ENCODE data around the gene AGR3.

AGR3 gene

DNA sequence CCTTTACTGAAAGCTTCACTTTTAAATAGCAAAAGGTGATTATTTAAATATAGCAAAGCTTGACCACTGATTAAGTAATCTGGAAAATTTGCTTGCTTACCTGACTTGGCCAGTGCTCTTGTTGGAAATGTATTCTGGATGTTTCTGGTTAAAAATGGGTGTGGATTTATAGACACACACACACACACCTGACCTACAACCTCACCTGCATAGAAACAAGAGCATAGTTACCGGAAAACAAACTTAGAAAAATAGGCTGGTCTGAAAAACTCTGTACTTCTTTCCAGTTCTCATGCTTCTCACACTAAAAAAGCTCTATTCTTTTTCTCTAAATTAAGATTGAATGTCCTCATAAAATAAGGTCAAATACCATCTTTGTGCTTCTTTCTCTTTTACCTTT lies at the start of gene AGR3:
Gene AGR3 (minus strand): TSS at position 140 of the 400 bp plus-strand sequence. CDS start 3,365 bp downstream, outside the sequence.
- no peak for DNase-seq (ENCODE audit: low read depth in 2 of 2)

DNA sequence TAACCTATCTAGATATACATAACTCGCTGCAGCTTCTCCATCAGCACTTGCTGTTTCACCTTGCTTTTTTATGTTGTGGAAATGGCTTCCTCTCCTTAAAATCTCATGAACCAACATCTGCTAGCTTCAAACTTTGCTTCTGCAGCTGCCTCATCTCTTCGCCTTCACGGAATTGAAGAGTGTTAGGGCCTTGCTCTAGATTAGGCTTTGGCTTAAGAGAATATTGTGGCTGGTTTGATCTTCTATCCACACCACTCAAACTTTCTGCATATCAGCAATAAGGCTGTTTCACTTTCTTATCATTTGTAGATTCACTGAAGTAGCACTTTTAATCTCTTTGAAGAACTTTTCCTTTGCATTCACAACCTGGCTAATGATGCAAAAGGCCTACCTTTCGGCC lies 49.2 kb upstream of the AGR3 start:
- no peak for DNase-seq (ENCODE audit: low read depth in 2 of 2)

DNA sequence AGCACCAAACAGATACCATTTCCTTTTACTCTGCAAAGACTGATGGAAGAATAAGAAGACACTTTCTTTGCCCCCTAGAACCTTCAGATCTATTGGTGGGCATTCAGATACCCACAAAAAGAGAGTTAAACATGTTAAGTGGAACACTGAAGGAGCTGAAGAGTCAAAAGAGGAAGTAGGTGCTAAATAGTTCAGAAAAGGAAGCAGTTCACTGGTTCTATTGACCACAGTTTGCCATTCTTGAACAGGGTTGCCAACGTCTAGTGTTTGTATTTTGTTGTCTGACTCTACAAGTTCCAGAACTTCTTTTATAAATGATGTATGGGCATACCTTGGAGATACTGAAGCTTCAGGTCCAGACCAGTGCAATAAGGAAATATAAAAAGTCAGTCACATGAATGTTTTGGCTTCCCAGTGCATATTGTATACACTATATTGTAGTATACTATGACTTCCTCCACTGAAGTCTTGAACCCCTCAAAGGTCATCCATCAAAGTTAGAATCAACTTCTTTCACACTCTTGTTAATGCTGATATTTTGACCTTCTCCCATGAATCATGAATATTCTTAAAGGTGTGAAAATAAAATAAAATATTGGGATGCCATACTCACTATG lies 47.5 kb upstream of the AGR3 start:
- no peak for DNase-seq (ENCODE audit: low read depth in 2 of 2)

DNA sequence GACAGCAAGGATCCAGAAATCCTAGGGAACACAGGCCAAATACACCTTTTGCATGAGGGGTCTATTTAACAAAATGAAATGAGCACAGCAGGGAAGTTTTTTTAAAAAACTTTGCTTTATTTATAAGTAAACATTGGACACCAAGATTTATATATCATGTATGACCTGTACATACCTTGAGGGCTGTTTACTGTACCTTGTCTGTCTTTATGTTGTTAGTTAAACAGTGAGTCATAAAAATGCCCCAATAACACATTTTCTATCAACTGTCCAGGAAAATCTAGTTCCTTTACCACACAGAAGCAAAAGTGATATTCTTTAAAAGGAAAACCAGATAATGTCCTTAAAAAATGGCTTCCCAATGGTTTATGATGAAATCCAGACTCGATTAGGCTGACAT lies 45.1 kb upstream of the AGR3 start:
- no peak for DNase-seq (ENCODE audit: low read depth in 2 of 2)

DNA sequence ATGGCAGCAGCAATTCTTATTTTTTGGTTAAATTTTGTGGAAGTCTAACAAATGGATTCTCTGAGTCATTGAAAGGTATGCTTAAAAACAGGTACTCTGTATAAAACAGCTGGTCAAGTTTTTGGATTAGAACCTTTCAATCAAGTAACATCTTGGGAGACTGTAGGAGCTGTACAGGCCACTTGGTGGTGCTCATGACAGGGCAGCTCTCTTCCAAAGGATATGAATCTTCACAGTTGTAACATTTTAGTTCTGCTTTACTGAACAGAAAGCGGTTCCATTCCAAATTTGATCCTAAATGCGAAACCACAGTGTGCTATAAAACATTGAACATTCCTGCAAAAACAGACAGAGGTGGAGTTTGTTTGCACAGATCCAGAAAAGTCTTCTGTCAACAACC lies 44.5 kb upstream of the AGR3 start:
- no peak for DNase-seq (ENCODE audit: low read depth in 2 of 2)

DNA sequence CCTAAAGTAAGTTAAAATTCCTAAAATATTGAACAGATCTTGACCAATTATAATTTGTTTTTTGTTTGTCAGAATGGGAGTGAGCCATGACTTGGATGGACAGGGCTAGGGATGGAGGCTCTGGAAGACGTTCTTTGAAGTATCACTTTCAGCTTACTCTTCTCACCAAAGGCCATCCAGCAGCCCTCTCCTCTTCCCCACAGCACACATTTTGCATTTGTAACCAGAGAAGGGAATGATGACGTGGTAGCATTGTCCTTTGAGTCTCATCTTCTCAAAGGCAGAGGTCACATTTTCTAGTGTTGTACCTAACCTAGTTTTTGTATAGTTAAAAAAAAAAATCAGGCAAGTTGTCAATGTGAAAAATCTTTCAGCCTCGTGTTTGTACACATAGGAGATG lies 43.8 kb upstream of the AGR3 start:
- no peak for DNase-seq (ENCODE audit: low read depth in 2 of 2)

DNA sequence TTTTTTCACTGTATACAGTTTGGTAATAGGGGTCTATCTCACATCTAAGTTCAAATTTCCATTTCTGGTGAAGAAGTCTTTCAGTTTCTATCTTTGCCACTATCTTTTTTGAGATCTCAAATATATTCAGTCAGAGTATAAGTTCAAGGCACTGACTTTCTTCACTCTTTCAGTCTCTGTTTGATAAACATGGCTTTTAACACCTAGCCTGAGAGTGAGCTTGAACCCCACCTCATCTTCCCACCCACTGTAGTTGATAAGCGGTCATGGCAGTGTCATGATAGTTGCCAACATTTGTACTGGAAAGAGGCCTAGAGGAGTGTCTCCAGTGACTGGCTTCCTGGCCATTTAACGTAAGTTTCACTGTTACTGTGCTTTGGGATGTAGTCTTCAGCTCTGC lies 41.2 kb upstream of the AGR3 start:
- DNase-seq (ENCODE audit: low read depth in 2 of 2): no peak

DNA sequence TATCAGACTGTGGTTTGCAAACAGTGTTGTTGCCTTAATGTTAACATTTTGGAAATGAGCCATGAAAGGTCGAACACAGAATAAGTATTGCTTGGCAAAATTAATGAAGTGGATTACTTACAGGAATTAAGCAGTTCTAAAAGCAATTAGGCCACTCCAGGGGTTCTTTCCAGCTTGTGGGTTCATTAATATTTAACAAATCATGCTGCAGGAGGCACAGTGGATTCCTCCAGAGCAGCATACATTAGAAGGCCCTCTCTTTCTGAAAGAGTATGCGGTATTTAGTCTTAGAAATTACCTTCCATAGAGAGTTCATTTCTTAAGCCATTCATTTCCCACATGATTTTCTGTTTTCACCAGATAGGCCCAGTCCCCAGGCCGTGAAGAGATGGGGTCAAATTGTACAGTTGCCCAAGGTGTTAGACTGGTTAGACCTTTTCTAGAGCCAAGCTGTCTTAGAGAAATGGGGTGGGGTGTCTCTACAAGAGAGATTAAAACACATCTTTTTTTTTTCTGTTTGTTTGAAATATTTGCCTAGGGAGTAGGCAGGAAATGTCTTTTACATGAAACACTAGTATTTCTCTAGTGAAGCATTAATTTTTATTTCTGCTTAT lies 40.0 kb upstream of the AGR3 start:
- no peak for DNase-seq (ENCODE audit: low read depth in 2 of 2)

DNA sequence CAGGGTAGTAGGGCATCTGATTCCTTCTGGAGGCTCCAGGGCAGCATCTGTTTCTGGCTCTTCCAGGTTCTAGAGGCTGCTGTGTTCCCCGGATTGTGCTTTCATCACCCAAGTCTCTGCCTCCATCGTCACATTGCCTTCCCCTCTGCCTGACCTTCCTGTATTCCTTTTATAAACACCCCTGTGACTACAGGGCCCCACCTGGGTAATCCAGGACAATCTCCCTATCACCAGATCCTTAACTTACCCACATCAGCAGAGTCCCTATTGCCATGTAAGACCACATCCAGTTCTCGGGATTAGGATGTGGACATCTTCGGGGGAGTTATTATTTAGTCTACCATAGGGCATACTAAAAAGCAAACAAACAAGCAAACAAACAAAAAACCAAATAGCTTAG lies 39.4 kb upstream of the AGR3 start:
- DNase-seq (ENCODE audit: low read depth in 2 of 2): no peak

DNA sequence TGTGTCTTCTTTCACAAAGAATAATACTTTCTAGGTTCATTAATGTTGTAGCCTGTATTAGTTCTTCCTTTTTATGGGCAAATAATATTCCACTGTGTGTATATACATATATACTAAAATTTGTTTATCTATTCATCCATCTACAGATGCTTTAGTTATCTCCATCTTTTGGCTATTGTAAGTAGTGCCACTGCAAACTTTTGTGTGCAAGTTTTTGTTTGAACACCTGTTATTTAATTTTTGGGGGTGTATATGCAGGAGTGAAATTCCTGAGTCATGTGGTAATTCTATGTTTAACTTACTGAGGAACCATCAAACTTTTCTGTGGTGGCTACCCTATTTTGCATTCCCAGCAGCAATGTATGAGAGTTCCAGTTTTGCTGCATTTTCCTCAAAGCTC lies 37.7 kb upstream of the AGR3 start:
- no peak for DNase-seq (ENCODE audit: low read depth in 2 of 2)

DNA sequence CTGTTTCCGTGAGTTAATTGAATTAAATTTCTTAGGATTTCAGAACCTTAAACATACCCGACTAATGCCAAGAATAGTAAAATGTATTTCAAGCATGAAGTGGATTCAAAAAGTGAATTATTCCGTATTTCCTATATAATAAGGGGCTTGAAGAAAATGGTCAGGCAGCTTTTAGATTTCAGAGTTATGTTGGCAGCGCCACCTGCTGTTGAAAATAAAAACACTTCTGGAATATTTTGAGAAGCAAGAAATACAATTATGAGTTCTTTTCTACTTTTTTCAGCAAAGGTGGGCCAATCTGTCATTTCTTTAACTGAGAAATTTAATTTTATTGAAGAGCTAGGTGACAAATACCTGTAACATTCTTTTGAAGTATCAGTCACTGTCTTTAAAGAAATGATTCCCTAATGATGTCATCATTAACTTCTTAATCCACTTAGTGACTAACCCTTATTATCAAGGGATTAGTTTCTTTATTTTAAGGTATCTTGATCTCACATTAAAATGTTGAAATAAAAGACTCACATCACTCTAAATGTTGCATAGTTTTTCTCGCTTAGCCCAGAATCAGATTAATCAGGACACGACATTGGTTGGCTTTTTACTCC lies 36.6 kb upstream of the AGR3 start:
- no peak for DNase-seq (ENCODE audit: low read depth in 2 of 2)

DNA sequence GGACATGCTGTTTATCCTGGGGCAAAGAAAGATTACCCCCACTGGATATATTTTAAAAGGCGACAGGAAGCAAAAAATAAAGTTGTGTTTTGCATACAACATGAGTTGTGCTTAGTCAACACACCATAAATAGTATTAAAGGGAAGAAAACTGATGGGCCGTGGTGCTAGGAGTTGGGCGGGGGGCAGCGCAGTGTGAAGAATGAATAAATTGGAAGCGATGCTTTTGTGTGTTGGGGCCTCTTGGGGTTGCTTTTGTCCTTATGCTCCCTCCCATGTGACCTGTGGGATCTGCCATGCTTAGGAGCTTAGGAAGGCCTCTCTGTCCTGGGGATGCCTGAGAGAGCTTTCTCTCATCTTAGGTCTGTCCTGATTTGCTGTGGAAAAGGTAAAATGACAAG lies 35.0 kb upstream of the AGR3 start:
- no peak for DNase-seq (ENCODE audit: low read depth in 2 of 2)

DNA sequence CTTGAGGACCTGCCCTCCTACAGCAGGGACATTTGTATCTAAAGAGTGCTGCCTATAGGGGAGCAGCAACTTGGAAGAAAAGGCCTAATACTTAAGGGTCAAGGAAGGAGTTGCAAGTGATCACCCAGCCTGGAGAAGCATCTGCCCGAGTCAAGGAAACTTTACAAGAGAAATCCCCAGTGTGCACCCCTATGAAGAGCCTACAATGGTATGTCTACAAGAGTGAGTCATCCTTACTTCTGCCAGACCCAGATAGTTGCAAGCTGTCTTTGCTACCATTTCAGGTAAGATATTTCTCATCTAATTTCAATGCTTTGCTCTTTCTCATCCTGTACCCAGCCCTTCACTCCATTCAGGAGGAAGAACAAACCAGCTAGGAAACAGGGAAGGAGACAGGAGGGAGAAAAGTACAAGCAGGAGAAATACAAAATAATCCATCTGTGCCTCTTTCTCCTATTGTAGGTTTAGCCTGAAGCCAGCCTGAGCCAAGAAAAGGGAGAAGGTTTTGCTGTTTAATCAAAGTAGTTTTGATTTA lies 34.4 kb upstream of the AGR3 start:
- no peak for DNase-seq (ENCODE audit: low read depth in 2 of 2)

DNA sequence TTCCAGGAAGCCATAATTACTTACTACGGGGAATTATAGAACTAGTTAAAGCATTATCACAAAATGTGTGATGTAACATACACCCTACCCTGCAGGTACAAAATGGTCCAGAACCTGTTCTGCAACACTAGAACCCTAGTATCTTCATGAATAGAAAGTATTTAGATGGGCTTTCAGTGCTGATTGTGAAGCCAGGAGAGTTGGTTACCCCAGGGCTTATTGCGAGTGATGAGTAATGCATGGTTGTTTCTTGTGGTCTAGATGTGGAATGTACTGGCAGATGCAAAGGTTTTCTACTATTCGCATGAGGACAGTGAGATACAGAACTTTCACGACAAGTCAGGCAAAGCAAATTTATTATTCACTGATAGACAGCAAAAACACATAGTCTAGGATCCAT lies 33.6 kb upstream of the AGR3 start:
- no peak for DNase-seq (ENCODE audit: low read depth in 2 of 2)

DNA sequence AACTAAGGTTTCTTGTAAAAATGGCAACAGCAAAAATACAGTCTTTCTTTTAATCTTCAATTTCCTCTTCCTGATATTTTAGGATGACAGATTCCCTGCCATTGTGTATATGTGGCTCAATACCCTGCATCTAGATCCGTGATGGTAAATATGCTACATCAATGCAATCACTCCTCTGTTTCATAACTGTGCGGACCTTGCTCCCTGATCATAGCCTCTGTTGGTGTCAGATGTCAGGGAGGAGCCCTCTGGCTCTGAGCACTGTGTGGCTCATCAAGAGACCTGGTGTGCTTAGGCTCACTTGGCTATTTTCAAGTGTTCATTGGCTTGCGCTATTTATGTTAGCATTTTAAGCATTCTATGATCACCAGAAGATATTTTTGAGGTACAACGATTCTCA lies 33.0 kb upstream of the AGR3 start:
- no peak for DNase-seq (ENCODE audit: low read depth in 2 of 2)

DNA sequence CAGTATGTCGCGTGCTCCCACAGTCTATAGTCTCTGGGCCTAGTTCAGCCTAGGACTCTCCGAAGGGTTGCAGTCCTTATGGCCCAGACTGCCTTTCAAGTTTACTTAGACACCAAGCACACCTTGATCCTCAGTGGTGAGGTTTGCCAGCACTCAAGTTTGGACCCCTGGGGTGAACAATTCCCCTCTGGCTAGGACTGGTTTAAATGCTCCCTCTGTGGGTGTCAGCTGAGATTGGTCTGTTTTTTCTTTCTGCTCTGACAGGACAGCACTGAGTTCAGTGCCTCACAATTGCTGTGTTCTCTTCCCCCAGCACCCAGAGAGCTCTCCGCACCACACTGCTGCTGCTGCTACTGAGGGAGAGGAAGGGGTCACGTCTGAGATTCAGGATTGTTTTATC lies 31.9 kb upstream of the AGR3 start:
- no peak for DNase-seq (ENCODE audit: low read depth in 2 of 2)

DNA sequence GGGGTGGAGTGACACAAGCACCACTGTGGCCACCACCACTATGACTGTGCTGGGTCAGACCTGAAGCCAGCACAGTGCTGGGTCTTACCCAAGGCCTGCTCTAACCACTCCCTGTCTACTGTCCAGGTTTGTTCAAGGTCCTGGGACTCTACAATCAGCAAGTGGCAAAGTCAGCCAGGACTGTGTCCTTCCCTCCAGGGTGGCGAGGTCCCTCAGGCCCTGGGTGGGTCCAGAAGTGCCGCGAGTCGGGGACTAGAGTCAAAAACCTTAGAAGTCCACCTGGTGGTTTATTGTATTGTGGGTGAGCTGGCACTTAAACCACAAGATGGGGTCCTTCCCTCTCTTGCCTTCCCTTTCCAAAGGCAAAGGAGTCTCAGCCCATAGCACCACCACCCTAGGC lies 30.8 kb upstream of the AGR3 start:
- no peak for DNase-seq (ENCODE audit: low read depth in 2 of 2)

DNA sequence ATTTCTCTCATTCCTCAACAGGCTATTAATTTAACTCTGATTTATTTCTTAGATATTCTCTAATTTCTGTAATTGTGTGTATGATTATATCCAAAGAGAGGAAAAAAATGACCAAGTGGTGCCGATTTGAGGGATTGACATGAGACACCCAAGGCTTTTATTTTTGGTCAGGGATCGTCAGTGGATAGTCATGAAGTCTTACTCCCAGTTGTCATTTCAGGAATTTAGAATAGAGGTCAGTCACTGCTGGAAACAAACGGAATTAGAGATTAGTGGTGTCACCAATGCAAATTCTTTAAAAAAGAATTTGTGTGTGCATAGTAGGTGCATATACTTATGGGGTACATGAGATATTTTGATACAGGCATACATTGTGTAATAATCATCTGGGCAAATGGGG lies 26.8 kb upstream of the AGR3 start:
- no peak for DNase-seq (ENCODE audit: low read depth in 2 of 2)

DNA sequence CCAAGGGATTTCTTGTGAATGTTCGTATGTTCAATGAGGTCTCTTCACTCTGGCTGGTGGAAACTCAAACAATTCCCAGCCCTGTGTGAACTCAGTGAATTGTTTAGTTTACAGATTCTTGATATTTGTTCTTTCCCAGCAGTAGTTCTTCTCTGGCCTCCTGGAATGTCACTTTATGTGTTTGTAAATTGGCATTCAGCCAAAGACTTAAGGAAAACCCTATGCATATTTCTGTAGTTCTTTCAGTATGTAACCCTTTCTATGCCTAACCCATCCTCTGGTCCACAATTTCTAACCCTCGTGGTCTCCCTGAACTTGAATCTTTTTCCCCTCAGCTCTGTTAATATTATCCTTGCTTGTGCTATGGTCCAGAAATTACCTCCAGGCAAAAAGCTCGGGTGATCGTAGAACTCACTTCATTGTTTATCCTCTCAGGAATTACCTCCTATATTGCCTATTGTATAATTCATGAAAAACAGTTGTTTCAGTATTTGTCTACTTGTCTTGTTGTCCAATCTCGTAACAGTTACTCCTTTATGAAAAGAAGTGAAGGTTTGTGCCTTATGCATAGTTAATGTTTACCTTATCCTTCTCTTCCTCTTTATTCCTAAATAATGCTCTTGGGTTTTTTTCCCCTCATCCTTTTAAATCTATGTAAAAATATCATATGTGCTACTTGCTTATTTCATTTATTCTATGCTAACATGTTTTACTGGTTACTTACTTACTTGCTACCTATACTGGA lies 23.7 kb upstream of the AGR3 start:
- DNase-seq (ENCODE audit: low read depth in 2 of 2): no peak

DNA sequence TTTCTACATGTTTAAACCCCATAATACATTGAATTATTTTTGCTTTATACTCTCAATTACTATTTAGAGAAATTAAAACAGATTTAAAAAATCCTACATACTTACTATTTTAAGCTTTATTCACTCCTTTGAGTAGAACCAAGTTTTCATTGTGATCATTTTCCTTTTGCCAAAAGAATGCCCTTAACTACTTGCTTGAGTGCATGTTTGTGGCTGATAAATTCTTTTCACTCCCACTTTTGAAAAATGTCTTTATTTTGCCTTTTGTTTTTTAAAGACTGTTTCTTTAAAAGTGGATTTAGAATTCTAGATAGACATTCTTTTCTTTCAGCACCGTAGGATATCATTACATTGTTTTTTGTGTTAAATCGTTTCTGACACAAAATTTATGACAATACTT lies 22.3 kb upstream of the AGR3 start:
- DNase-seq (ENCODE audit: low read depth in 2 of 2): no peak

DNA sequence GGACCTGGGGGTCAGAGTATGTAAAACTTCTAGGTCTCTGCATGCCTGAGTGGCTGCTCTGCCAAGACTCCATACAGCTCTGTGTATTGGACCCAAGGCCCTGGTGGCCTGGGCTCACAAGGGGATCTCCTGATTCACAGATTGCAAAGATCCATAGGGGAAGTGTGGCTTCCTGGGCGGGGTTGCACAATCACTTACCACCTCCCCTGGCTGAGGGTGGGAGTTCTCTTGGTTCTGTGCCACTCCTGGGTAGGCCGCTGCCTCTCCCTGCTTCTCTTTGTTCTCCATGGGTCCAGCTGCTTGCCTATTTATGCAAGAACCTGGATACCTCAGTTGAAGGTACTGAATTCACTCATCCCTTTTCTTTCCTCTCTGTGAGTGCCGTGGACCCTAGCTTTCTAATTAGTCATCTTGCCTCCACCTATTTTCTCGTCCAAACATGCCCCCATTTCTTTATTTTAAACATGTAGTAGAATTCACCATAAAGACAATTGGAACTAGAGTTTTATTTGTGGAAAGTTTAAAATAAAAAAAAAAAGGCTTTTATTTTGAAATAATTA lies 18.5 kb upstream of the AGR3 start:
- no peak for DNase-seq (ENCODE audit: low read depth in 2 of 2)

DNA sequence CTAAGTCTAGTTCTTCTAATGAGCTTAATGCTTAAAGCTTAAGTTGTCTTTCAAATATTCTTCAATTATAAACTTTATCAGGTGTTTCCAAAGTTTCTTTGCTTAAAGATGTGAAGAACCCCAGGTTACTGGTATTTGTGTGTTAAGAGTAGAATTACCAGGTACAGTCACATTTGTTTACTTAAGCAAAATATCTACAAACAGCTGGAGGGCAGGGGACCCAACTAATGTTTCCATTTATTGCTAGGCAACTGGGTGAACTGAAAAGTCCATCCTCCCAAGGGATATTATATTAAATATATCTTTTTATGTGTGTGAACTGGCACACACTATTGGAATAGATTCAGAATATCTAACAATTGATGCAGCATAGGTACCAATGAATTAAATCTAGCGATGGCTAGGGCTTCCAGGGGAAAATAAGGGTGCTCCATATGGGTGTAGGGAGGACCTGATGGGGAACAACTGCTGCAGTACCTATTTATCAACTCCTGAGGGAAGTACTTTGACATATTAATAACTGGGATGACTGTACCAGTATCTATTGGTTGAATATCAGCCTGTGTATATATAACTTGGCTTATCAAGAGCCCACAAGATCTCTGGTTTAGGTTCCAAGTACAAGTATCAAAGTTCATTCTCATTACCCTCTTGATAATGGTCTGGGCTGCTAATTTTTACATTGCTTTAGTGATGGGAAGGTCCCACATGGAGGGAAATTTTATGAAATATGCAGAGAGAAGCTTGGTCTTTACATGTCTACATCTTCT lies 10.3 kb upstream of the AGR3 start:
- no peak for DNase-seq (ENCODE audit: low read depth in 2 of 2)
